ENCODE data around the gene FUOM.

FUOM gene

DNA sequence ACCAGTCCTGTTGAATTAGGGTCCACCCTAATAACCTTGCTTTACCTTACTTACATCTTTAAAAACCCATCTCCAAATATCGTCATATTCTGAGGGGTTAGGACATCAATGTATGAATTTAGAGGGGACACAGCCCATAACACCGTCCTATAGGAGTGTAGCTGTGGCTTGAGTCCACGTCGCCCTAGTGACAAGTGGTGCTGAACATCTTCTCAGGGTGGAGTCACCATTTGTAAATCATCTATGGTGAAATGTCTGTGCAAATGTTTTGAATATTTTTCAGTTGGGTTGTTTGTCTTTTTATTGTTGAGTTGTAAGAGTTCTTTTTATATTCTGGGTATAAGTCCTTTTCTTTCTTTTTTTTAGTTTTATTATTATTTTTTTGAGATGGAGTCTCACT, 15.8 kb downstream of the FUOM start:
- Mint-ChIP-seq H3K27ac (no peak overlapping the region), H3K36me3 (ENCODE audit: low read depth) (no peaks in the 10 kb centered on the region), H3K4me1 (ENCODE audit: low read depth) (peaks cover 3% of the 10 kb centered on the region), H3K9me3 (no peaks in the 10 kb centered on the region), H3K27me3 (peaks cover 41% of the 10 kb centered on the region), H3K4me3 (no peak overlapping the region)
- no peak for DNase-seq

DNA sequence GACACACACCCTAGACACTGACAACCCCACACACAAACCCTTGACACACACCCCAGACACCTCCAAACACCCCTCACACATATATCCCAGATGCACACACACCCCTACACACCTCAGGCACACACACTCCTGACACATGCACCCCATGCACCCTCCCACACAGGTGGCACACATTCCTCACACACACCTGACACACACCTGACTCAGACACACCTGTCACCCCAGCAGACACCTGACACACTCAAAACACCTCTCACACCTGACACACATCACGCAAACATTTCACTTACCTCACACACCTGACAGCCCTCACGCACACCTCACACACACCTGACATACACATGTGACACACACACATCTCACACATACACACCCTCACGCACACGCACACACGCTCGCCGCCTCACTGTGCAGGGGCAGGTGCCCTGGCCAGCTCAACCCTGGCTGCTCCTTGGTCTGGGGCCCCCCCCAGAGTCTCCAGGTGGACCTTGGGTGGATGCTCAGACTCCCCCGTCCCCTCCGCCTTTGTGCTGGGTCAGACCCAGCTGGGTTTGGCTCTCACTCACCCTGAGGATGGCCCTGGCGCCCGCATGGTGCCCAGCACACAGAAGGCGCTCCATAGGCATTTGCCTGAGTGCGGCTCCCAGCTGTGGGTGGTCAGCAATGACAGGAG, 18.0 kb downstream of the FUOM start:
- Mint-ChIP-seq H3K36me3 (ENCODE audit: low read depth) (no peaks in the 10 kb centered on the region), H3K4me1 (ENCODE audit: low read depth) (peaks cover 10% of the 10 kb centered on the region), H3K9me3 (no peaks in the 10 kb centered on the region), H3K4me3 (no peak overlapping the region), H3K27me3 (peaks cover 24% of the 10 kb centered on the region), H3K27ac (no peak overlapping the region)
- DNase-seq, result no peak

DNA sequence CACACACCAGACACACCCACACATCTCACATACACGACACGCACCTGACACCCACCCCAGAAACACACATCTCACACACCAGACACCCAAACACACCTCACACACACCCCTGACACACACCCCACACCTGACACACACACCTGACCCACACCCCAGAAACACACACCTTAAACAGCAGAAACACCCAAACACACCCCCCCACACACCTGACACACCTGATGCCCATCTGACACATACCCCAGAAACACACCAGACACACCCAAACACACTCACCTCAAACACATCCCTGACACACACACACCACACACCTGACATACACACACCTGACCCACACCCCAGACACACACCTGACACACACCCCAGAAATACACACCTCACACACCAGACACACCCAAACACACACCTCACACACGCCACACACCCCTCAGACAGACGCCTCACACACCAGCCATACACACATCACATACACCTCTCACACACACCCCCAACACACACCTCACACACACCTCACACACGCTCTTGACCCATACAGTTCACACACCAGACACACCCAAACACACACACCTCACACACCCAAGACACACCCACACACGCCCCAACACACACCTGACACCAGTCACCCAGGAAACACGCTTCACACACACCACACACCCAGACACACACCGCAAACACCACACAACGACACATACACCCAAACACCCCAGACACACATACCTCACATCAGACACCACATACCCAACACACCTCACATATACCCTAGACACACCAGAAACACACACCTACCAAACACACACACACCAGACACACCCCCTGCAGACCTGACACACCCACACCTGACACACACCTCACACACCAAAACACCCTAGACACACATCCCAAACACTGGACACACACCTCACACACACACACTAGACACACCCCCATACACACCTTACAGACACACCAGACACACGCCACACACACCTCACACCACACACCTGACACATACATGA, 19.4 kb downstream of the FUOM start:
- Mint-ChIP-seq H3K27ac (no peak overlapping the region), H3K9me3 (no peaks in the 10 kb centered on the region), H3K27me3 (peaks cover 18% of the 10 kb centered on the region), H3K36me3 (ENCODE audit: low read depth) (no peaks in the 10 kb centered on the region), H3K4me1 (ENCODE audit: low read depth) (peaks cover 11% of the 10 kb centered on the region), H3K4me3 (no peak overlapping the region)
- DNase-seq, result no peak

DNA sequence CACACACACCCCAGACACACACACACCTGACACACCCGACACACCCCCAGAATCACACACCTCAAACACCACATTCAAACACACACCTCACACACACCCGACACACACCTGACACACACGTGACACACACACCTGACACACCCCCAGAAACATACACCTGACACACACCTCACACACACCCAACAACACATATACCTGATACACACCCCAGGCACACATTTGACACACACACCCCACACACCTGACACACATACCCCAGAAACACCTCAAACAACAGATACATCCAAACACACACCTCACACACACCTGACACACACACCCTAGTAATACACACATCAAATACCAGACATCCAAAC, 20.5 kb downstream of the FUOM start:
- Mint-ChIP-seq H3K27ac (no peak overlapping the region), H3K9me3 (no peaks in the 10 kb centered on the region), H3K27me3 (peaks cover 19% of the 10 kb centered on the region), H3K4me3 (no peak overlapping the region), H3K36me3 (ENCODE audit: low read depth) (no peaks in the 10 kb centered on the region), H3K4me1 (ENCODE audit: low read depth) (peaks cover 10% of the 10 kb centered on the region)
- DNase-seq, result no peak

DNA sequence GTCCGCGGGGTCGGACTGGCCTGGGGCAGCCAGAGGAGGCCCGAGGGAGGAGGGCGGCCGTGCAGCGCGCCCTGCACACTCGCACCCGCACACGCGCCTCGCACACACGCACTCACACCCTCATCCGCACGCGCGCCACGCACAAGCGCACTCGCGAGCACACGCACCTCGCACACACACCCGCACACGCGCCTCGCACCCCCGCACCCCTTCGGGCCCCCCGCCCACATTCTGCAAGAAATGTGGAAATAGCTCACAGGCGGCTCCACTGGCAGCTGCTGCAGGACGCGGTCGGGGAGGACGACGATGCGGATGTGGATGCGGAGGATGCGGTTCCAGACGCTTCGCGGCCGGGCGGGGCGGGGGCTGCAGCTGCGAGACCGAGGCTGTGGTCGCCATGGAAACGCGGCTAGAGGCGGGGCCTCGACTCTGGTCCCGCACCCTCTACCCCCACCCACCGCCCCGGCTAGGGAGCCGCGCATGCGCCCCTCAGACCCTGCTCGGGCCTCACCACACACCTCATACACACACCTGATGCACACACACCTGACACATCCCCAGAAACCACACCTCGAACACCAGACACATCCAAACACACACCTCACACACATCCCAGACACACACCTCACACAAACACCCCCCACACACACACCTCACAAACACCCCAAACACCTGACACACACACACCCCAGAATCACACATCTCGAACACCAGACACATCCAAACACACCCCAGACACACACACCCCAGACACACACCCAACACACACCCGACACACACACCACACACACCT, 21.0 kb downstream of the FUOM start, which contains the start of gene CALY:
Gene CALY, minus strand, starts transcription at position 320 of the 793 bp plus-strand sequence. CDS start 7,907 bp downstream, outside the sequence.
- peak; percentile 74 for DNase-seq
- Mint-ChIP-seq H3K4me1 (ENCODE audit: low read depth) (peaks cover 10% of the 10 kb centered on the region), H3K27ac (no peak within 1 kb of the TSS), H3K27me3 (peaks cover 21% of the 10 kb centered on the region), H3K4me3 (peak within 1 kb of the TSS; percentile 35), H3K9me3 (no peaks in the 10 kb centered on the region), H3K36me3 (ENCODE audit: low read depth) (no peaks in the 10 kb centered on the region)

DNA sequence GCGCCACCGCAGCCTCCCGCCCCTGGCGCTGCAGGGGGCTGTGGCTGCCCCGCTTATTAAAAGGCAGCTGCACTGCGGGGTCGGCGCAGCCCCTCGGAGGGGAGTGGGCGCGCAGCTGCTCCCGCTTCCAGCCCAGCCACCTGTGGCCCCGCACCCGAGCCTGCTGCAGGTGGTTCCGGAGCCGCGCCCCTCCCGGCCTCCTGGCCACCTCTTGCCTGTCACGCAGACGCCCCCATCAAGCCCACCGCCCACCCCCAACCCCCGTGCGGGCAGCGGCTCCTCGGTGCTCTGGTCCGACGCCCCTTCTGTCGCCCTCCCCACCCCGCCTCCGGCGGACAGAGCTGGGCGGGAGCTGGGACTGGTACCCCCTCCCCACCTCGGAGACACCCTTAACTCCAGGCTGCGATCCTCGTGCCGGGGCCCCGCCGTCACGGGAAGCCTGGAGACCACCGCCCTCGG, 21.7 kb downstream of the FUOM start:
- no peaks in the 10 kb centered on the region for H3K9me3 Mint-ChIP-seq
- no peak overlapping the region for H3K27ac Mint-ChIP-seq
- no peak overlapping the region for H3K4me3 Mint-ChIP-seq

DNA sequence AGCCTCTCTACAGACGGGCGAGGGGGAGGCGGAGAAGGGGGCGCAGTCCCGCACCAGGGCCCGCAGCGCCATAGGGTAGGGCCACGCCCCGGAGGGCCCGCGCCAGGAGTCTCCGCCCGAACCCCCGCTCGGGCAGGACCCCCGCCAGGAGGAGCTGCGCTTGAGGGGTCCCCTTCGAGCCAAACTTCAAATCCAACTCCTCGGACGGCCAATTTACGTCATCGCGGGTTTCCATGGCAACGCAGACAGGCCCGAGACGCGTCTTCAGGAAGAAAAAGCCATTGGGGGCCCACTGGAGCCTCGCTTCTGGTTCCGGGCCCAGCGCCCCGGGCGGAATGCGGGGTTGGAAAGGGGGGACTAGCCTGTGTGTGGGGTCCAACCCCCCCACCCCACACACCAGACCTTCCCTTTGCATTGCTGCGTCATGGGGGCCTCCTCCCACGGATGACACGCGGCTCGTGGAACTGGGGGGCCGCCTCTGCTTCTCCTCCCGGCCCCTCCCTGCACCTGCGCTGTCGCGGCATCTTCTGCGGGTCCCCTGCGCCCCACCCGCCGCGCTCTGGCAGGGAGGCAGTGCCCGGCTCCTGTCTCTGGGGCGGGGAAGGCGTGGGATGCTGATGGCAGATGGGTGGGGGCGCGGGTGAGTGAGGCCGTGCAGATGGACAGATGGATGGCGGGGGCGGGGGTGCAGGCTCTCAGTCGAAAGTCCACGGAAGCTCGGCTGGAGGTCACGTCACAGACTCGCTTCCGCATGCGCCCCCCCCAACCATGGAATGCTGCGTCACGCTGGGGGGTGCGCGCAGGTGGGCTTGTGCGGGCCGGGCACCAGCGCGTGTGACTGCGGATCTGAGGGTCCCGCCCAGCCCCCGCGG, 22.3 kb downstream of the FUOM start:
- H3K9me3 Mint-ChIP-seq, result no peaks in the 10 kb centered on the region
- peak; percentile 81 for DNase-seq
- peaks cover 28% of the 10 kb centered on the region for H3K27me3 Mint-ChIP-seq
- H3K4me1 Mint-ChIP-seq (ENCODE audit: low read depth), result peaks cover 10% of the 10 kb centered on the region
- H3K36me3 Mint-ChIP-seq (ENCODE audit: low read depth), result no peaks in the 10 kb centered on the region
- H3K27ac Mint-ChIP-seq, result no peak overlapping the region
- peak overlapping the region; percentile 35 for H3K4me3 Mint-ChIP-seq

More for the DNA sequence above, 21.7 kb downstream of the FUOM start:
- H3K36me3 Mint-ChIP-seq (ENCODE audit: low read depth), result no peaks in the 10 kb centered on the region
- H3K27me3 Mint-ChIP-seq, result peaks cover 22% of the 10 kb centered on the region
- DNase-seq, result no peak
- peaks cover 10% of the 10 kb centered on the region for H3K4me1 Mint-ChIP-seq (ENCODE audit: low read depth)

DNA sequence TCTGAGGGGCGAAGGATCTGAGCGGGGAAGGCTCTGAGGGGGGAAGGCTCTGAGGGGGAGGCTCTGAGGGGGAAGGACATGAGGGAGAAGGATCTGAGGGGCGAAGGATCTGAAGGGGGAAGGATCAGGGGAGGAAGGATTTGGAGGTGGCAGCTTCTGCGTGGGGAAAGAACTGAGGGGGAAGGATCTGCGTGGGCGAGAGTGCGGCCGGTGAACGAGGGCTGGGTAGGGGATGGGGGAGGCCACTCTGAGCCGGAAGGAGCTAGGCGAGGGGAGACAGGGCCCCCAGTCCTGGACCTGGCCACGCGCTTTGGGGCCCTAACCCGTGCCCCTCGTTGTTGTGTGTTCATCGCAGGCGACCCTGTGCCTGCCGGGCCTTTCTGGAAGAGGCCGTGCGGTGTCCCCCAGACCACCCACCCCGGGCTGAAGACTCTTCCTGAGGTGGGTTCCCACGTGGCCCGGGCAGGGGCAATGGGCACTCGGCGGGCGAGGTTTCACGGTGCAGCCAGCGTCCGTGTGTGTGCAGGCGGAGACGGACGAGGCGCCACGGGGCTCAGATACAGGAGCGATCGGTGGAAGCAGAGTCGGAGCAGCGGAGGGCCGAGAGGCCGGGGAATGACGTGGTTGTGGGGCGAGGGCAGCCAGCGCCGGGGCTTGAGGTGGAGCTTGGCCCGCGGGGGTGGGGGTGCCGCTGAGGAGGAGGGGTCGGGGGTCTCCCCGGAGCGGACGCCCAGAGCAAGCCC, 23.1 kb downstream of the FUOM start:
- no peak for DNase-seq
- Mint-ChIP-seq H3K4me3 (peak overlapping the region; percentile 66), H3K9me3 (no peaks in the 10 kb centered on the region), H3K36me3 (ENCODE audit: low read depth) (no peaks in the 10 kb centered on the region), H3K4me1 (ENCODE audit: low read depth) (peaks cover 12% of the 10 kb centered on the region), H3K27ac (no peak overlapping the region), H3K27me3 (peaks cover 28% of the 10 kb centered on the region)

DNA sequence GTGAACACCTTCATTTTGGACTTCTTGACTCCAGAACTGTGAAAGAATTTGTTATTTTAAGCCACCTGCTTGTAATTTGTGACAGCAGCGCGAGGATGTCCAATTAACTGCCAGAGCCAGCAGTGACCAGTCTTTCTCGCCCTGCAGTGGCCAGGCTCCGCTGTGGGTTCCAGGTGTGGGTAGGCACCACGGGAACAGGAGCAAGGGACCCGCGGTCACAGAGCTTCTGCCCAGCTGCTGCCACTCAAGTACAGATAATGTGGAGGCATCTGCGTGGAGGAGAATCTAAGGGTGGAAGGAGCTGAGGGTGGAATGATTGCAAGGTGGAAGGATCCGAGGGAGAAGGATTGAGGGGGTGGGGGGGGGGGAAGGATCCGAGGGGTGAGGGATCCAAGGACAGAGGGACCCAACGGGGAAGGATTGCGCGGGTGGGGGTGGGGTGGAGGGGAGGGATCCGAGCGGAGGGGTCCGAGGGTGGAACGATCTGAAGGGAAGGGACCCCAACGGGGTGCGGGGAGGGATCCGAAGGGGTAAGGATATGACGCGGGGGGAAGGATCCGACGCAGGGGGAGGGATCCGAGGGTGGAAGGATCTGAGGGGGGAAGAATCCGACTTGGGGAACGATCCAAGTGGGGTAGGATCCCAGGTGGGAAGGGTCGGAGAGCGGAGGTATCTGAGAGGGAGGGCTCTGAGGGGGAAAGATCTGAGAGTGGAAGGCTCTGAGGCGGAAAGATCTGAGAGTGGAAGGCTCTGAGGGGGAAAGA, 24.7 kb downstream of the FUOM start:
- Mint-ChIP-seq H3K27me3 (peaks cover 43% of the 10 kb centered on the region), H3K36me3 (ENCODE audit: low read depth) (no peaks in the 10 kb centered on the region), H3K4me3 (no peak overlapping the region), H3K27ac (no peak overlapping the region), H3K9me3 (no peaks in the 10 kb centered on the region), H3K4me1 (ENCODE audit: low read depth) (peaks cover 14% of the 10 kb centered on the region)
- DNase-seq, result no peak

DNA sequence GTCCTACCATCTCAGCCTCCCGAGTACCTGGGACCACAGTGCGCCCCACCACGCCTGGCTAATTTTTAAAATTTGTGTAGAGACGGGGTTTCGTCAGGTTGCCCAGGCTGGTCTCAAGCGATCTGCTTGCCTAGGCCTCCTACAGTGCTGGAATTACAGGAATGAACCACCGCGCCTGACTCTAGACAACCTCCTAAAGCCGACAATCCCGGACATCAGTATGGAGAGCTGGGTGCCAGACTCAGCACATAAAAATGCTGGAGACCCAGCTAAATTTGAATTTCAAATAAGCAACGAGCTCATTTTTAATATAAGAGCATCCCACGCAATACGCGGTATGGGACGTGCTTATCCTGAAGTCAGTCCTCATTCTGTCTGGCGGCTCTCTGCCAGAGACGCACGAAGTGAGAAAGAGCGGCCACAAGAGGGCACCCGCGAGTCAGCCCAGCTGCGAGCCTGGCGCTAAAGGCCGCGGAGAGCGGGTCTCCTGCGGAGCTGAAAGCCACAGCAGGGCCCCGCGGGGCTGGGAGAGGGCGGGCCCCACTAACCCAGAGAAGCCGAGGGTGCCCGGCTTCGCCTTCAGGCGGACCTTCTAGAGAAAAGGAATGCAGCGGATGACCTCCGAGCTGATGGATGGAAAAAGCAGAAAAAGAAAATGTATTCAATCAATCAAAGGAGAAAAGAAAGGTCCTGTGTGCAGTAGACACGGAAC, 28.2 kb downstream of the FUOM start:
- Mint-ChIP-seq H3K4me1 (ENCODE audit: low read depth) (peaks cover 14% of the 10 kb centered on the region), H3K9me3 (no peaks in the 10 kb centered on the region), H3K27me3 (peaks cover 65% of the 10 kb centered on the region), H3K36me3 (ENCODE audit: low read depth) (no peaks in the 10 kb centered on the region), H3K27ac (no peak overlapping the region), H3K4me3 (peak overlapping the region; percentile 42)
- peak; percentile 93 for DNase-seq

DNA sequence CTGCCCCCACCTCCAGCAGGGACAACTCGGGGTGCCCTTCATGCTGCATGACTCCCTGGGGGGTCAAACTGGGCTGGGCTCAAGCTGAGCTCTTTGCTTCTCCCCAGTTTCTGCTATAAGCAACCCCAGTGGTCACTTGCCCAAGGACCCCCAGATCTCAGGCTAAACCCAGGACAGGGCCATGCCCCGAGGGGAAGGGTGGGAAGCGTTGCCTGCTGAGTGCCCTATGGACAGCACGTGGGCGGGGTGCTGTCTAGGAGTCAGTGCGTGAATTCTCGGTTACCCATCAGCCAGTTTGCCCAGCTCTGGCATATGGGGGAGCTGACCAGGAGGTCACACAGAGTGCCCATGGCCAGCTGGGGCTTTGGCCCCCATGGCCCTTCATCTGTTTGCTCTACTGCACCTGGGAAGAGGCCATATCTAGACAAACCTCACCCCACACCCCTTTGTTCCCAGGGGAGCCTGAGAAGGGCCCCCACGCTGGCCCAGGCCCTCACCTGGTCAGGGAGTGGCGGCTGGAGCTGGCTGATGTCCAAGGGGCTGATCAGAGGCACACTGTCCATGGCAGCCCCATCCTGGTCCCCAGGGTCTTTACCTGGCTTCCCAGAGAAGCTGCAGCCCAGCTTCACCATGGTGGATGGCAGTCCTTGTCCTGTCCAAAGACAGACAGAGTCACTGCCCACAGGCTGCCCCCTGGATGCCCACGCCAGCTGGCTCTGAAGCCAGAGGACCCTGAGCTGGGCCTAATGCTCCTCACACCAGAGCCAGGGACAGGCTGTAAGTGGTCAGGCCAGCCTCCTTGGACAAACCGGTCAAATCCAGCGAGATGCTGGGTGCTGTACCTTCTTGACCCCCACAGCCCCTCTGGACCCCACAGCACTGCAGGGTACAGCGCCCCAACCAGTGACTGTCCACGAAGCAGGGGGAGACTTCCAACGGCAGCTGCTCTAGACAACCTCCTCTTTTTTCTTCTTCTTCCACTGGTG, 29.2 kb downstream of the FUOM start:
- DNase-seq, result no peak
- peaks cover 13% of the 10 kb centered on the region for H3K4me1 Mint-ChIP-seq (ENCODE audit: low read depth)
- no peaks in the 10 kb centered on the region for H3K9me3 Mint-ChIP-seq
- H3K27me3 Mint-ChIP-seq, result peaks cover 62% of the 10 kb centered on the region
- no peak overlapping the region for H3K27ac Mint-ChIP-seq
- H3K4me3 Mint-ChIP-seq, result no peak overlapping the region
- H3K36me3 Mint-ChIP-seq (ENCODE audit: low read depth), result no peaks in the 10 kb centered on the region
